ENCODE measurements around the gene NTNG1. TPM values are rescaled to one million over a fixed set of nuclear protein-coding genes. Genes with fewer than 3 reads are reported as not detected.

NTNG1 gene
- total RNA-seq, 1 experiment from 2014 or later: 1.5 TPM

- Histone ChIP-seq H2BK5ac (ENCODE audit: insufficient read length, low read length) (no peak overlapping the region), H3K9me3 (ENCODE audit: control insufficient read depth, low read depth, low read length) (no peaks in the 10 kb centered on the region), H3K27ac (ENCODE audit: insufficient read length, low read depth, low read length) (no peak overlapping the region), H2BK120ac (ENCODE audit: low read depth, low read length, poor library complexity, severe bottlenecking) (no peak overlapping the region), H3K56ac (ENCODE audit: insufficient read length, low read depth, low read length) (no peak overlapping the region), H3K14ac (ENCODE audit: insufficient read depth, low read length) (no peak overlapping the region), H2BK20ac (ENCODE audit: low read depth, low read length, poor library complexity, severe bottlenecking) (no peak overlapping the region), H3K79me1 (ENCODE audit: insufficient read depth, low read depth, low read length, poor library complexity, severe bottlenecking) (no peaks in the 10 kb centered on the region), H3K18ac (ENCODE audit: insufficient read length, low read depth, low read length) (no peak overlapping the region), H2BK12ac (ENCODE audit: insufficient read length, low read depth, low read length) (no peak overlapping the region), H3K79me2 (ENCODE audit: insufficient read depth, low read length) (no peaks in the 10 kb centered on the region), H4K5ac (ENCODE audit: insufficient read length, low read depth, low read length) (no peak overlapping the region), H4K20me1 (ENCODE audit: control insufficient read depth, insufficient read depth, insufficient read length) (no peaks in the 10 kb centered on the region), H3K27me3 (ENCODE audit: insufficient read depth, low read length) (no peaks in the 10 kb centered on the region), H4K91ac (ENCODE audit: insufficient read length, low read depth, low read length) (no peak overlapping the region), H3T11ph (ENCODE audit: low read length) (no peak overlapping the region), H3K4me2 (ENCODE audit: insufficient read depth, insufficient read length, low read length) (no peak overlapping the region), H2AFZ (ENCODE audit: low read length) (no peak overlapping the region), H4K8ac (replicated peaks; ENCODE audit: insufficient read length, low read depth, low read length) (no peak overlapping the region), H3K4me1 (ENCODE audit: insufficient read depth, low read length) (peaks cover 9% of the 10 kb centered on the region), H2AK5ac (ENCODE audit: insufficient read length, low read length) (no peak overlapping the region), H2BK15ac (ENCODE audit: low read depth, low read length) (no peak overlapping the region), H3K23me2 (ENCODE audit: insufficient read length, low read depth, low read length, poor library complexity, severe bottlenecking) (no peaks in the 10 kb centered on the region), H3K4ac (ENCODE audit: low read depth, low read length) (no peak overlapping the region), H3K9ac (ENCODE audit: extremely low read depth, insufficient read length, low read length) (no peak overlapping the region), H3K23ac (ENCODE audit: insufficient read length, low read depth, low read length) (no peak overlapping the region)
- no CpG with 5 or more reads among the region's 2 CpGs for WGBS (ENCODE audit: extremely low coverage, insufficient read length, low lambda C conversion rate)
- Mint-ChIP-seq H3K4me1 (peaks cover 26 to 28% of the 10 kb centered on the region in 2 experiments), H3K27ac (no peak overlapping the region), H3K4me3 (no peak overlapping the region), H3K9me3 (no peaks in the 10 kb centered on the region; a peak in 1 of 5 replicates), H3K27me3 (ENCODE audit: low read depth) (no peaks in the 10 kb centered on the region), H3K36me3 (ENCODE audit: insufficient read depth in 1 of 3, low read depth in 3 of 3) (no peaks in the 10 kb centered on the region)
- DNase-seq: no peak
- TF ChIP-seq, protein P1, sequence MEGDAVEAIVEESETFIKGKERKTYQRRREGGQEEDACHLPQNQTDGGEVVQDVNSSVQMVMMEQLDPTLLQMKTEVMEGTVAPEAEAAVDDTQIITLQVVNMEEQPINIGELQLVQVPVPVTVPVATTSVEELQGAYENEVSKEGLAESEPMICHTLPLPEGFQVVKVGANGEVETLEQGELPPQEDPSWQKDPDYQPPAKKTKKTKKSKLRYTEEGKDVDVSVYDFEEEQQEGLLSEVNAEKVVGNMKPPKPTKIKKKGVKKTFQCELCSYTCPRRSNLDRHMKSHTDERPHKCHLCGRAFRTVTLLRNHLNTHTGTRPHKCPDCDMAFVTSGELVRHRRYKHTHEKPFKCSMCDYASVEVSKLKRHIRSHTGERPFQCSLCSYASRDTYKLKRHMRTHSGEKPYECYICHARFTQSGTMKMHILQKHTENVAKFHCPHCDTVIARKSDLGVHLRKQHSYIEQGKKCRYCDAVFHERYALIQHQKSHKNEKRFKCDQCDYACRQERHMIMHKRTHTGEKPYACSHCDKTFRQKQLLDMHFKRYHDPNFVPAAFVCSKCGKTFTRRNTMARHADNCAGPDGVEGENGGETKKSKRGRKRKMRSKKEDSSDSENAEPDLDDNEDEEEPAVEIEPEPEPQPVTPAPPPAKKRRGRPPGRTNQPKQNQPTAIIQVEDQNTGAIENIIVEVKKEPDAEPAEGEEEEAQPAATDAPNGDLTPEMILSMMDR (conservative IDR thresholded peaks at IDR 0.05): no peak
Measured at GRCh38 chr1:107230121-107230520, 89.3 kb downstream of the NTNG1 start.
